Loucy (cell line): ENCODE data around the gene ABCG1.

Source experiments
- H2AFZ ChIP-seq: fragments of 200-600 bp; sonication (generic); 2 replicates; pipeline ENCODE4 v1.6.0; 2016; ENCODE audit warnings: antibody characterized with exemption, mild to moderate bottlenecking, low read length, moderate library complexity
- H3F3A ChIP-seq: fragments of 200-600 bp; 2 replicates; pipeline ENCODE4 v1.6.0; 2016; ENCODE audit warnings: antibody characterized with exemption, low read depth, mild to moderate bottlenecking
- H3K27me3 ChIP-seq: fragments of 200-600 bp; sonication (generic); 2 replicates; pipeline ENCODE4 v1.6.1; 2014; ENCODE audit warnings: low read length, mild to moderate bottlenecking; ENCODE audit not compliant: insufficient read depth, poor library complexity, severe bottlenecking
- H3K36me3 ChIP-seq: fragments of 200-600 bp; sonication (generic); 2 replicates; pipeline ENCODE4 v1.6.1; 2016; ENCODE audit warnings: low read length; ENCODE audit not compliant: insufficient read depth
- H3K4me1 ChIP-seq: fragments of 200-600 bp; sonication (generic); 2 replicates; pipeline ENCODE4 v1.5.1; 2014; ENCODE audit warnings: low read length, mild to moderate bottlenecking; ENCODE audit not compliant: insufficient read depth, poor library complexity, severe bottlenecking
- H3K4me2 ChIP-seq: fragments of 200-600 bp; sonication (generic); 2 replicates; pipeline ENCODE4 v1.6.0; 2014; ENCODE audit warnings: antibody characterized with exemption, low read length, low read depth, mild to moderate bottlenecking; ENCODE audit not compliant: poor library complexity, severe bottlenecking
- H3K4me3 ChIP-seq: fragments of 200-600 bp; sonication (generic); 2 replicates; pipeline ENCODE4 v1.5.1; 2014; ENCODE audit warnings: low read length, mild to moderate bottlenecking, mixed read lengths; ENCODE audit not compliant: poor library complexity, severe bottlenecking
- H3K79me2 ChIP-seq: fragments of 200-600 bp; sonication (generic); 2 replicates; pipeline ENCODE4 v1.6.1; 2014; ENCODE audit warnings: low read length; ENCODE audit not compliant: insufficient read depth
- H3K9ac ChIP-seq: fragments of 200-600 bp; sonication (generic); 2 replicates; pipeline ENCODE4 v1.6.0; 2014; ENCODE audit warnings: mild to moderate bottlenecking, low read depth, low read length, moderate library complexity; ENCODE audit not compliant: poor library complexity, severe bottlenecking
- H3K9me2 ChIP-seq: fragments of 200-600 bp; sonication (generic); replicated peaks from 2 replicates; pipeline ENCODE4 v1.6.1; 2016; ENCODE audit warnings: low read depth, low read length, mixed read lengths
- H3K9me3 ChIP-seq: fragments of 200-600 bp; sonication (generic); 2 replicates; pipeline ENCODE4 v1.6.1; 2014; ENCODE audit warnings: mild to moderate bottlenecking, antibody characterized with exemption, low read length, low read depth; ENCODE audit not compliant: insufficient read depth
- H4K20me1 ChIP-seq: fragments of 200-600 bp; sonication (generic); 2 replicates; pipeline ENCODE4 v1.6.0; 2014; ENCODE audit warnings: antibody characterized with exemption, low read length, mild to moderate bottlenecking; ENCODE audit not compliant: insufficient read depth, poor library complexity, severe bottlenecking
- CTCF ChIP-seq: fragments of 200-600 bp; sonication (generic); conservative IDR thresholded peaks from 2 replicates; pipeline ENCODE4 v1.5.1; 2014; ENCODE audit warnings: mild to moderate bottlenecking, antibody characterized with exemption, low read length
- EZH2phosphoT487 ChIP-seq: fragments of 200-600 bp; IDR thresholded peaks from 2 replicates; pipeline ENCODE4 v1.6.1; 2018; ENCODE audit warnings: antibody characterized with exemption, mild to moderate bottlenecking, moderate library complexity, borderline replicate concordance

ABCG1 gene

DNA sequence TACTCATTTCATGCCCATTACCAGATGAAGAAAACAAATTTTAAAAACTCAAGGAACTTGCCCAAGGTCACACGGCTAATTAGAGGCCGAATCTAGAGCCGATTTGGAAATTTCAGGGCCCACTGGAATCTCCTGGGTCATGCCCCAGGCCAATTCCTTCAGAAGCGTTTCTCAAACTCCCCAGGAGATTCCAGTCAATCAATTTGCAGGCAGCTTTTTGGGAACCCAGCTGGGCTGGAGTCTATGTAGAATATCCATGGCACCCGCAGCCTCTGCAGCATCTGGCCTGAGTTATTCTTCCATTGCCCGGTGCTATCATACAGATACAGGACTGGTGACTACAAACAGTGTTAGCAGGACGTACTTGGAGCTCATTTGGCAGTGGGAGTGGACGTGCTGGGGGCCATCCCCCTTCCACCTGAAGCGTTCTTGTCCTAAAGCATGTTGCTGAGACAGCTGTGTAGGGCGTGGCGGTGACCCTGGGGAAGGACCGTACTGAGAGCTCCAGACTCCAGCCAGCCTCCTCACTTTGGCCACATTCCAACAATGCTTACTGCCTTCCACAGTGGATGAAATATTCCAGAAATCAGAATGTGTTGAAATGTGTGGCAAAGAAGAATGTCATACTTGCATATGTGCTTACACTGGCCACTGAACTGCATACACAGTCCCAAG is 38.3 kb downstream of the ABCG1 start:
- Histone ChIP-seq H3F3A (no peaks in the 10 kb centered on the region), H3K4me3 (no peak overlapping the region), H4K20me1 (no peaks in the 10 kb centered on the region), H3K79me2 (peaks cover 78% of the 10 kb centered on the region), H3K4me1 (peaks cover 49% of the 10 kb centered on the region), H3K9me2 (no peaks in the 10 kb centered on the region), H3K9ac (no peak overlapping the region), H2AFZ (no peak overlapping the region), H3K4me2 (no peak overlapping the region), H3K36me3 (no peaks in the 10 kb centered on the region), H3K27me3 (no peaks in the 10 kb centered on the region), H3K9me3 (no peaks in the 10 kb centered on the region)
- TF ChIP-seq EZH2phosphoT487 (no peak), CTCF (no peak)

GRCh38 chr21:42258150-42258884 is 39.4 kb downstream of the ABCG1 start:
- H3K9me2 ChIP-seq: no peaks in the 10 kb centered on the region
- H3K9ac ChIP-seq: peak overlapping the region; percentile 42
- no peaks in the 10 kb centered on the region for H3F3A ChIP-seq
- H3K79me2 ChIP-seq: peaks cover 78% of the 10 kb centered on the region
- no peak overlapping the region for H2AFZ ChIP-seq
- no peaks in the 10 kb centered on the region for H3K27me3 ChIP-seq
- H3K4me3 ChIP-seq: no peak overlapping the region
- H4K20me1 ChIP-seq: no peaks in the 10 kb centered on the region
- H3K36me3 ChIP-seq: no peaks in the 10 kb centered on the region
- no peaks in the 10 kb centered on the region for H3K9me3 ChIP-seq
- peaks cover 56% of the 10 kb centered on the region for H3K4me1 ChIP-seq
- TF ChIP-seq CTCF: peak; percentile 99
- no peak for TF ChIP-seq EZH2phosphoT487
- no peak overlapping the region for H3K4me2 ChIP-seq

- Histone ChIP-seq H3K9me3 (no peaks in the 10 kb centered on the region), H2AFZ (no peak overlapping the region), H3K9me2 (no peaks in the 10 kb centered on the region), H3F3A (no peaks in the 10 kb centered on the region), H3K4me2 (no peak overlapping the region), H3K79me2 (peaks cover 78% of the 10 kb centered on the region), H4K20me1 (no peaks in the 10 kb centered on the region), H3K36me3 (no peaks in the 10 kb centered on the region; the same call in 1 of the 2 replicates), H3K9ac (peak overlapping the region; percentile 42), H3K27me3 (no peaks in the 10 kb centered on the region), H3K4me1 (peaks cover 56% of the 10 kb centered on the region), H3K4me3 (no peak overlapping the region)
- TF ChIP-seq EZH2phosphoT487 (no peak), CTCF (peak; percentile 43; the same call in 1 of the 2 replicates)
These were observed 40.0 kb downstream of the ABCG1 start for GRCh38 chr21:42258885-42259407.
